PC-3 (cell line): ENCODE data around the gene DAB1.

Experiments used
- CTCF ChIP-seq: fragments of 300-600 bp; sonication (generic); conservative IDR thresholded peaks from 2 replicates; pipeline ENCODE4 v1.5.1; 2017; ENCODE audit warnings: antibody characterized with exemption, low read depth, mild to moderate bottlenecking, low read length
- EZH2 ChIP-seq: fragments of 300-600 bp; sonication (generic); IDR thresholded peaks from one replicate; pipeline ENCODE4 v1.6.1; 2017; ENCODE audit warnings: antibody characterized with exemption, mild to moderate bottlenecking, low read length; ENCODE audit not compliant: unreplicated experiment

- no peak for TF ChIP-seq CTCF
- TF ChIP-seq EZH2, result no peak
These were observed 383.0 kb downstream of the DAB1 start for GRCh38 chr1:57040811-57041210.
